Right lung (tissue), 5 donors: ENCODE results near the gene PLTP. TPM values are rescaled to one million over a fixed set of nuclear protein-coding genes. Genes with fewer than 3 reads are reported as not detected.
A peak's percentile ranks its signal among the peaks of the same experiment; 100 is the strongest.
"Not testable (repeated sequence)": the region's sequence is repeated elsewhere in the genome, so short reads cannot be mapped to it uniquely, and the experiment has no call there.

ENCODE experiments used
- DNase-seq, 2 donors: peaks; one replicate each; pipeline ENCODE4 v3.0.0-alpha.2; 2013
- polyA plus RNA-seq, 5 donors: library from polyadenylated mRNA; unstranded; fragments of 120-200 nt; gene quantifications; one replicate each; pipeline versions ENCODE4 v1.2.1 to v1.2.3, GENCODE V29; 2013; ENCODE audit warnings: inconsistent platforms in 1 of 5, low replicate concordance in 1 of 5; ENCODE audit not compliant: insufficient read length in 5 of 5, insufficient read depth in 1 of 5

The PLTP gene
- polyA plus RNA-seq, 5 donors, result 36.4 to 72.4 (median 44.1) TPM

GRCh38 chr20:45880988-45881788 is 30.8 kb downstream of the PLTP start, which contains the start of gene ZSWIM1:
Gene ZSWIM1 (plus strand): TSS chr20:45881227. CDS start chr20:45882593, 1,366 bp downstream.
- DNase-seq, result peak; percentile 98 to 99

GRCh38 chr20:45878076-45878761 is 33.7 kb downstream of the PLTP start:
- DNase-seq, result no peak

GRCh38 chr20:45874576-45874975 is 37.4 kb downstream of the PLTP start:
- DNase-seq, result no peak

GRCh38 chr20:45874104-45874481 is 37.9 kb downstream of the PLTP start:
- DNase-seq, result not testable (repeated sequence)

GRCh38 chr20:45873409-45874103 is 38.4 kb downstream of the PLTP start:
- DNase-seq, result no peak

- DNase-seq, result no peak
Measured at GRCh38 chr20:45872626-45873025, 39.3 kb downstream of the PLTP start.

GRCh38 chr20:45867819-45868176 is 44.2 kb downstream of the PLTP start:
- DNase-seq, result no peak

GRCh38 chr20:45867136-45867818 is 44.7 kb downstream of the PLTP start:
- DNase-seq, result no peak

GRCh38 chr20:45866454-45866853 is 45.5 kb downstream of the PLTP start:
- no peak for DNase-seq

GRCh38 chr20:45863543-45864470 is 48.1 kb downstream of the PLTP start:
- no peak for DNase-seq

GRCh38 chr20:45861221-45862075 is 50.5 kb downstream of the PLTP start:
- no peak for DNase-seq

- no peak for DNase-seq
Measured at GRCh38 chr20:45860560-45861220, 51.3 kb downstream of the PLTP start.

GRCh38 chr20:45859916-45860315 is 52.0 kb downstream of the PLTP start:
- no peak for DNase-seq

- no peak for DNase-seq
Measured at GRCh38 chr20:45857882-45858216, 54.1 kb downstream of the PLTP start.

GRCh38 chr20:45857114-45857881 is 54.7 kb downstream of the PLTP start, which contains the start of the genes ACOT8 and ZSWIM3:
Gene ACOT8 (minus strand): TSS chr20:45857392. CDS start chr20:45857315, 77 bp downstream.
Gene ZSWIM3 (plus strand): TSS chr20:45857614. CDS start chr20:45857826, 212 bp downstream.
- peak; percentile 100 for DNase-seq

- DNase-seq, result no peak
Measured at GRCh38 chr20:45853484-45853883, 58.5 kb downstream of the PLTP start.

GRCh38 chr20:45852326-45852725 is 59.6 kb downstream of the PLTP start:
- no peak for DNase-seq

- no peak for DNase-seq
Measured at GRCh38 chr20:45851501-45851900, 60.5 kb downstream of the PLTP start.
